Measurements from ENCODE around the gene OR10J5. TPM values are rescaled to one million over a fixed set of nuclear protein-coding genes. Genes with fewer than 3 reads are reported as not detected.

The OR10J5 gene, protein sequence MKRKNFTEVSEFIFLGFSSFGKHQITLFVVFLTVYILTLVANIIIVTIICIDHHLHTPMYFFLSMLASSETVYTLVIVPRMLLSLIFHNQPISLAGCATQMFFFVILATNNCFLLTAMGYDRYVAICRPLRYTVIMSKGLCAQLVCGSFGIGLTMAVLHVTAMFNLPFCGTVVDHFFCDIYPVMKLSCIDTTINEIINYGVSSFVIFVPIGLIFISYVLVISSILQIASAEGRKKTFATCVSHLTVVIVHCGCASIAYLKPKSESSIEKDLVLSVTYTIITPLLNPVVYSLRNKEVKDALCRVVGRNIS
- not detected in 2 replicates for total RNA-seq

DNA sequence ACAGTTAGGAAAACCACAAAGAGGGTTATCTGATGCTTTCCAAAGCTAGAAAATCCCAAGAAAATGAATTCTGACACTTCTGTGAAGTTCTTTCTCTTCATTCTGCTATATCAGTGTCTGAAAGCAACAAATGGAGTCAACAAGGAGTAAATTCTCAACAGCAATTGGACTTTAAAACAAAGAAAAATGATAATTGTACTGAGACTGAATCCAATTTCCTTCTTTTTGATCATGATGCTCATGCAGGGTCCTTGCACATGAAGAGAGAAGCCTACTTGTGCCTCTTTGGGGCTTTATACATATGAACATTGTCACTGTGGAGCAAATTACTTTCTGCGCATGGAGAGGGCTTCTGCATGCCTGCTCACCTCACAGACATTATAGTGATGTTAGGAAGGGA is at the start of gene OR10J5:
OR10J5 (minus strand) TSS at position 101 of the 400 bp plus-strand sequence; CDS start at position 101, 0 bp downstream.

Other genes with a start within 250 kb of the OR10J5 start
- not detected in 2 replicates for gene FCER1A, start 233.7 kb downstream of the OR10J5 start, total RNA-seq
- gene OR10J4, start 103.8 kb downstream of the OR10J5 start, total RNA-seq: not detected in 2 replicates
- not detected in 2 replicates for gene OR10J1, start 96.3 kb downstream of the OR10J5 start, total RNA-seq
- gene APCS, start 51.8 kb upstream of the OR10J5 start, total RNA-seq: not detected in 2 replicates
- not detected in 2 replicates for gene CRP, start 178.6 kb upstream of the OR10J5 start, total RNA-seq
- gene DUSP23, start 245.0 kb upstream of the OR10J5 start, total RNA-seq: 19.6 and 20.9 TPM in 2 replicates